ENCODE results near the gene SLC1A6.

GRCh38 chr19:14972676-14973075 is 7.0 kb downstream of the SLC1A6 start:
- TF ChIP-seq NFIC (IDR thresholded peaks at IDR 0.05) (no peak), ZNF655 (CRISPR knock-in tag; IDR thresholded peaks at IDR 0.05) (no peak), EGR1 (conservative IDR thresholded peaks at IDR 0.05) (0 out of 2 replicates have a peak, but pooled peaks have one; percentile 13), ZKSCAN1 (IDR thresholded peaks at IDR 0.05; ENCODE audit: low read depth, low read length) (no peak)
